ENCODE results near the gene CADM3.

- TF ChIP-seq CTCF (IDR thresholded peaks at IDR 0.05) (no peak), POLR2A (IDR thresholded peaks at IDR 0.05) (no peak)
These were observed 33.8 kb downstream of the CADM3 start for GRCh38 chr1:159205225-159205624.

All from esophagus squamous epithelium (tissue), 4 donors.